LHCN-M2 (cell line): ENCODE measurements around the gene CUL3. TPM values are rescaled to one million over a fixed set of nuclear protein-coding genes. Genes with fewer than 3 reads are reported as not detected.
"Not testable (repeated sequence)": the region's sequence is repeated elsewhere in the genome, so short reads cannot be mapped to it uniquely, and the experiment has no call there.

ENCODE experiments used
- DNase-seq: peaks from one replicate; pipeline ENCODE4 v3.0.0-alpha.2; 2012; ENCODE audit warnings: low read depth
- total RNA-seq: library from RNA; depleted of rRNA; stranded (reverse); fragments of >200 nt; gene quantifications from 2 replicates; pipeline ENCODE4 v1.2.3, GENCODE V29; 2014

CUL3 gene
- total RNA-seq, 1 experiment from 2014 or later, result 59.2 TPM

GRCh38 chr2:224543939-224544338, 41.2 kb downstream of the CUL3 start:
- no peak for DNase-seq

GRCh38 chr2:224538561-224539138, 46.5 kb downstream of the CUL3 start:
- DNase-seq, result no peak

- no peak for DNase-seq
These were observed 52.2 kb downstream of the CUL3 start for GRCh38 chr2:224532931-224533330.

GRCh38 chr2:224532441-224532840, 52.7 kb downstream of the CUL3 start:
- no peak for DNase-seq

- DNase-seq, result no peak
These were observed 57.0 kb downstream of the CUL3 start for GRCh38 chr2:224528171-224528570.

- no peak for DNase-seq
These were observed 59.4 kb downstream of the CUL3 start for GRCh38 chr2:224525774-224526173.

- DNase-seq, result no peak
These were observed 60.5 kb downstream of the CUL3 start for GRCh38 chr2:224524657-224525056.

GRCh38 chr2:224523626-224524577, 61.3 kb downstream of the CUL3 start:
- no peak for DNase-seq

- not testable (repeated sequence) for DNase-seq
These were observed 62.7 kb downstream of the CUL3 start for GRCh38 chr2:224522483-224522882.

- peak; percentile 72 for DNase-seq
These were observed 65.1 kb downstream of the CUL3 start for GRCh38 chr2:224520064-224520463.

- peak; percentile 47 for DNase-seq
These were observed 66.2 kb downstream of the CUL3 start for GRCh38 chr2:224518806-224519580.

GRCh38 chr2:224517963-224518362, 67.2 kb downstream of the CUL3 start:
- DNase-seq, result no peak

- DNase-seq, result not testable (repeated sequence)
These were observed 68.8 kb downstream of the CUL3 start for GRCh38 chr2:224516393-224516792.

GRCh38 chr2:224513991-224514390, 71.2 kb downstream of the CUL3 start:
- no peak for DNase-seq

- DNase-seq, result no peak
These were observed 77.4 kb downstream of the CUL3 start for GRCh38 chr2:224507789-224508188.

GRCh38 chr2:224506494-224506893, 78.7 kb downstream of the CUL3 start:
- DNase-seq, result no peak

GRCh38 chr2:224498991-224499390, 86.2 kb downstream of the CUL3 start:
- no peak for DNase-seq

- peak; percentile 19 for DNase-seq
These were observed 92.6 kb downstream of the CUL3 start for GRCh38 chr2:224492531-224492930.

- DNase-seq, result not testable (repeated sequence)
These were observed 97.2 kb downstream of the CUL3 start for GRCh38 chr2:224487940-224488339.

- peak; percentile 93 for DNase-seq
These were observed 99.8 kb downstream of the CUL3 start for GRCh38 chr2:224485081-224486014.

- DNase-seq, result no peak
These were observed 105.3 kb downstream of the CUL3 start for GRCh38 chr2:224479826-224480225.
